Astrocyte (in vitro differentiated cells and primary cell): Measurements from ENCODE around the gene AKAP4.

Source experiments
- EZH2 ChIP-seq: IDR thresholded peaks from 2 replicates; pipeline ENCODE4 v1.6.1; 2012; ENCODE audit warnings: mild to moderate bottlenecking, low read length, inconsistent platforms; ENCODE audit not compliant: insufficient read depth
- TF ChIP-seq, protein P1 (sequence below): IDR thresholded peaks from 2 replicates; pipeline ENCODE4 v1.5.1; 2011; ENCODE audit warnings: low read depth, mild to moderate bottlenecking, inconsistent platforms, low read length, moderate library complexity; ENCODE audit not compliant: insufficient read depth

DNA sequence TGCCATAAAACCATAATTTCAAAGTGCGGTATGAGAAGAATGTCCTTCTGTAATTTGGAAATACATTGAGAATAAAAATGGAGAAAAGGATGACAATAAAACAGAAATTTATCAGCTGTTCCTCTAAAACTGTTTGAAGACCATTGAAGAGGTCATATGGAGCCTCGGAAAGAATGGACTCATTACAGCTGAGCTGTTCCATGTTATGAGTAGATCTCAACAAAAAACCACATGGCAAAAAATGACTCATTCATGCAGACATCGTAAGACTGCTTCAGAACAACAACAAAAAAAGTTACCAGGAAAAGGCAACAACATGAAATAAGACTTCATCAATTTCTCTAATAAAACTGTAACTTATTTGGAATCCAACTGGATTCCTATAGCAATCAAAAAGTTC lies 39.7 kb downstream of the AKAP4 start:
- TF ChIP-seq, protein P1, sequence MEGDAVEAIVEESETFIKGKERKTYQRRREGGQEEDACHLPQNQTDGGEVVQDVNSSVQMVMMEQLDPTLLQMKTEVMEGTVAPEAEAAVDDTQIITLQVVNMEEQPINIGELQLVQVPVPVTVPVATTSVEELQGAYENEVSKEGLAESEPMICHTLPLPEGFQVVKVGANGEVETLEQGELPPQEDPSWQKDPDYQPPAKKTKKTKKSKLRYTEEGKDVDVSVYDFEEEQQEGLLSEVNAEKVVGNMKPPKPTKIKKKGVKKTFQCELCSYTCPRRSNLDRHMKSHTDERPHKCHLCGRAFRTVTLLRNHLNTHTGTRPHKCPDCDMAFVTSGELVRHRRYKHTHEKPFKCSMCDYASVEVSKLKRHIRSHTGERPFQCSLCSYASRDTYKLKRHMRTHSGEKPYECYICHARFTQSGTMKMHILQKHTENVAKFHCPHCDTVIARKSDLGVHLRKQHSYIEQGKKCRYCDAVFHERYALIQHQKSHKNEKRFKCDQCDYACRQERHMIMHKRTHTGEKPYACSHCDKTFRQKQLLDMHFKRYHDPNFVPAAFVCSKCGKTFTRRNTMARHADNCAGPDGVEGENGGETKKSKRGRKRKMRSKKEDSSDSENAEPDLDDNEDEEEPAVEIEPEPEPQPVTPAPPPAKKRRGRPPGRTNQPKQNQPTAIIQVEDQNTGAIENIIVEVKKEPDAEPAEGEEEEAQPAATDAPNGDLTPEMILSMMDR = no peak
- no peak for TF ChIP-seq EZH2
